HFFc6 (cell line): ENCODE results near the gene ABCC12. TPM values are rescaled to one million over a fixed set of nuclear protein-coding genes. Genes with fewer than 3 reads are reported as not detected.

Source experiments
- DNase-seq: peaks from one replicate; pipeline ENCODE4 v3.0.0-alpha.2; 2018
- H3K27ac Mint-ChIP-seq: 2 replicates; pipeline ENCODE4 v1.8.0; 2020; ENCODE audit warnings: mild to moderate bottlenecking, mixed read lengths
- H3K27me3 Mint-ChIP-seq: 2 replicates; pipeline ENCODE4 v1.8.0; 2021; ENCODE audit warnings: mild to moderate bottlenecking, moderate library complexity, mixed read lengths; ENCODE audit not compliant: insufficient read depth
- H3K36me3 Mint-ChIP-seq: 2 replicates; pipeline ENCODE4 v1.8.0; 2021; ENCODE audit warnings: low read depth, mixed read lengths
- H3K4me1 Mint-ChIP-seq: 2 replicates; pipeline ENCODE4 v1.8.0; 2020; ENCODE audit warnings: low read depth, mixed read lengths
- H3K4me3 Mint-ChIP-seq: 2 replicates; pipeline ENCODE4 v1.8.0; 2020; ENCODE audit warnings: mild to moderate bottlenecking, moderate library complexity, mixed read lengths
- H3K9me3 Mint-ChIP-seq: 2 replicates; pipeline ENCODE4 v1.8.0; 2020; ENCODE audit warnings: mild to moderate bottlenecking, mixed read lengths
- long read RNA-seq: library from polyadenylated mRNA; unstranded; transcript quantifications from one replicate; pipeline ENCODE4 v2.0.0, GENCODE V29; 2019
- total RNA-seq, 6 experiments: library from RNA; stranded (reverse); fragmentation: NEBNext Ultra II Directional; extraction: Animal tissue kit (Norgen Biotek cat#: 25700); gene quantifications; 2 replicates in 1 of 6; 3 replicates in 5 of 6; pipeline ENCODE4 v1.2.3, GENCODE V29; 2021
- TF ChIP-seq, protein P1 (sequence below): fragments of 200-600 bp; sonication (generic); IDR thresholded peaks from 2 replicates; pipeline ENCODE4 v1.5.0; 2021; ENCODE audit warnings: antibody characterized with exemption, mild to moderate bottlenecking

The ABCC12 gene
- total RNA-seq, result not detected
- long read RNA-seq, result 0 reads

DNA sequence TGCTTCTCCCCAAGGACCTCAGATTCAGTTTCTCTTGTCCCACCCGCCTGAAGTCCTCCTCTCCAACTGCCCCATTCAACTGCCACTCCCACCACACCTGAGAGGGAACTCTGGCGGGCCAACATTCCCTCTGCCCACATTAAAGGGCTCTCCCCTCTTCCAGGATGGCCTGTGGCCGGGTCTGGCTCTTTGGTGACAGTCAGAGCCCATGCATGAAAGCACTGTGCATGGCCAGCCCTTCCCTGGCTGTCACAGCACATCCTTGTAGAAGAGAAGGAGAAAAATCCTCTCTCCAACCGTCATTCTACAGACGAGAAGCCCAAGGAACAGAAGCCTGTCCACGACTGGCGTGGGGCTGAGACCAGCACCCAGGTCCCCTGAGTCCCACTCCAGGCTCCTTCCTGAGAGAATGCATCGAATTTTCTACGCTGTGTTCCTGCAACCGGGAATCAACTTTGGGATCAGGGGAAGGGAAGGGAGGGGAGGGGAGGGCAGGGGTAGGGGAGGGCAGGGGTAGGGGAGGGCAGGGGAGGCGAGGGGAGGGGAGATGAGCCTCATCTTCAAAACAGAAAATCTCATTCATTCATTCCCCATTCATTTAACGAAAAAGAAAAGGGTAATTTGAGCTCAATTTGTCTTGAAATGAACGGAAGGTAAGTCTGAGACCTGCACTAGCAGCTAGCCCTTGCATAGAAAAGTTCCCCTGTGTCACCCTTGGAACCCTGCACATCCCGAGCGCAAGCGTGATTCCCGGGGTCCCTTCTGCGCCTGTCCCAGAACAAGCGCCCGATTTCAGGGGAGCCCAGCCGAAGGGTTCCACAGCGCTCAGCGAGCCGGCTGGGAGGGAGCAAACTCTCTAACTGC lies at the start of gene ABCC12:
Gene ABCC12, minus strand, starts transcription at position 68 of the 864 bp plus-strand sequence. CDS start 9,569 bp downstream, outside the sequence.
- H3K36me3 Mint-ChIP-seq, result no peaks in the 10 kb centered on the region
- TF ChIP-seq, protein P1, sequence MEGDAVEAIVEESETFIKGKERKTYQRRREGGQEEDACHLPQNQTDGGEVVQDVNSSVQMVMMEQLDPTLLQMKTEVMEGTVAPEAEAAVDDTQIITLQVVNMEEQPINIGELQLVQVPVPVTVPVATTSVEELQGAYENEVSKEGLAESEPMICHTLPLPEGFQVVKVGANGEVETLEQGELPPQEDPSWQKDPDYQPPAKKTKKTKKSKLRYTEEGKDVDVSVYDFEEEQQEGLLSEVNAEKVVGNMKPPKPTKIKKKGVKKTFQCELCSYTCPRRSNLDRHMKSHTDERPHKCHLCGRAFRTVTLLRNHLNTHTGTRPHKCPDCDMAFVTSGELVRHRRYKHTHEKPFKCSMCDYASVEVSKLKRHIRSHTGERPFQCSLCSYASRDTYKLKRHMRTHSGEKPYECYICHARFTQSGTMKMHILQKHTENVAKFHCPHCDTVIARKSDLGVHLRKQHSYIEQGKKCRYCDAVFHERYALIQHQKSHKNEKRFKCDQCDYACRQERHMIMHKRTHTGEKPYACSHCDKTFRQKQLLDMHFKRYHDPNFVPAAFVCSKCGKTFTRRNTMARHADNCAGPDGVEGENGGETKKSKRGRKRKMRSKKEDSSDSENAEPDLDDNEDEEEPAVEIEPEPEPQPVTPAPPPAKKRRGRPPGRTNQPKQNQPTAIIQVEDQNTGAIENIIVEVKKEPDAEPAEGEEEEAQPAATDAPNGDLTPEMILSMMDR, result no peak
- no peak for DNase-seq
- no peak within 1 kb of the TSS for H3K4me3 Mint-ChIP-seq
- H3K9me3 Mint-ChIP-seq, result no peaks in the 10 kb centered on the region
- H3K27ac Mint-ChIP-seq, result no peak within 1 kb of the TSS
- H3K27me3 Mint-ChIP-seq, result peaks cover 6% of the 10 kb centered on the region; the same call in 1 of the 2 replicates
- H3K4me1 Mint-ChIP-seq, result peaks cover 16% of the 10 kb centered on the region

DNA sequence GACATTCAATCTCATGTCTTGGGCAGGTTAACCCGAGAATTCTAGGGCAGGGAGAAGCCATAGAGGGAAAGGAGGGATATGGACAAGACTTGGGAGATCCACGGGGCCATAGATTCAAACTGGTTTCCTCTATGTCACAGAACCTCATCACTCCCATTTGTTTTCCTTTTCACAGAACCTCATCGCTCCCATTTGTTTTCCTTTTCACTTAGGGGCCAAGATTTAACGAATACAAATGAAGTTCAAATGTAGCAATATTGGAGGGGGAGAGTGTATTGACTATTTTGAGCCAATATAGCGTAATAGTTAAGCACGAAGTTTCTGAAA lies 49.0 kb upstream of the ABCC12 start:
- H3K27ac Mint-ChIP-seq, result no peak overlapping the region
- no peak overlapping the region for H3K4me3 Mint-ChIP-seq
- H3K27me3 Mint-ChIP-seq, result peaks cover 31% of the 10 kb centered on the region
- peaks cover 6% of the 10 kb centered on the region; the same call in 1 of the 2 replicates for H3K4me1 Mint-ChIP-seq
- no peaks in the 10 kb centered on the region for H3K36me3 Mint-ChIP-seq
- TF ChIP-seq, protein P1, result no peak
- no peaks in the 10 kb centered on the region for H3K9me3 Mint-ChIP-seq
- DNase-seq, result no peak

DNA sequence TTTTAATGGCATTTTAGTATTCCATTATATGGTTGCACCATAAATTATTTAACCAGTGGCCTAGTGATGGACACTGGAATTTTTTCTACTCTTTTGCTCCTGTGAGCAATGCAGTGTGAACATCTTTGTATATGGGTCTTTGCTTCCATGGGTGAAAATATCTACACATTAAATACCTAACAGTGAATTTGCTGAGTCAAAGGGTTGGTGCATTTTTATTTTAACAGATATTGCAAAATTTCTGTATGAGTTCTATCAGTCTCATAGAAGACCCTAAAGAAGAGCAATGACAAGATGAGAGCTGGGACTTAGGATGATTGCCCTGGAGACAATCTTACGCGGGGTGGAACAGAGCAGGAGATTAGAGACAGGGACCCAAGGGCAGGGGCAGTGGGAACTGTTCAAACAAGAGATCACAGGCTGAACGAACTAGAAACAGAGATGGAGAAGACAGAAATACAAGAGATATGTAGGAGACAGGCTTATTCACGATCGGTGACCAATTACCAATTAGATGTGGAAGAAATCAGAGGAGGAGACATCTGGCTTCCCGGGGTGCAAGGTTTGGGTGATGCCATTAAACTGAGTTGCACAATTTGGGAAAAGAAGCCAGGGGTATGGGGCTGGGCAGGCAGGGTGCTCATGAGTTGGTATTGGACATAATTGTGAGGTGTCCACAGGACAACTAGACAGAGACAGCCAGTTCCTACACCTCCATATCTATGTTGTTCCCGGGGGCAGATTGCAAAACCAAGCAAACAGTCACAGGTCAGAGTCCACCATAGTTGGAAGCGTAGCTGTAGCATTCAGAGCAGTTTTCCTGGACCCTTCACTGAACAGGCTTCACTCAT lies 48.4 kb upstream of the ABCC12 start:
- no peak for DNase-seq
- Mint-ChIP-seq H3K27ac (no peak overlapping the region), H3K9me3 (no peaks in the 10 kb centered on the region), H3K4me1 (peaks cover 6% of the 10 kb centered on the region; the same call in 1 of the 2 replicates), H3K36me3 (no peaks in the 10 kb centered on the region), H3K4me3 (no peak overlapping the region), H3K27me3 (peaks cover 31% of the 10 kb centered on the region)
- TF ChIP-seq, protein P1, result no peak

DNA sequence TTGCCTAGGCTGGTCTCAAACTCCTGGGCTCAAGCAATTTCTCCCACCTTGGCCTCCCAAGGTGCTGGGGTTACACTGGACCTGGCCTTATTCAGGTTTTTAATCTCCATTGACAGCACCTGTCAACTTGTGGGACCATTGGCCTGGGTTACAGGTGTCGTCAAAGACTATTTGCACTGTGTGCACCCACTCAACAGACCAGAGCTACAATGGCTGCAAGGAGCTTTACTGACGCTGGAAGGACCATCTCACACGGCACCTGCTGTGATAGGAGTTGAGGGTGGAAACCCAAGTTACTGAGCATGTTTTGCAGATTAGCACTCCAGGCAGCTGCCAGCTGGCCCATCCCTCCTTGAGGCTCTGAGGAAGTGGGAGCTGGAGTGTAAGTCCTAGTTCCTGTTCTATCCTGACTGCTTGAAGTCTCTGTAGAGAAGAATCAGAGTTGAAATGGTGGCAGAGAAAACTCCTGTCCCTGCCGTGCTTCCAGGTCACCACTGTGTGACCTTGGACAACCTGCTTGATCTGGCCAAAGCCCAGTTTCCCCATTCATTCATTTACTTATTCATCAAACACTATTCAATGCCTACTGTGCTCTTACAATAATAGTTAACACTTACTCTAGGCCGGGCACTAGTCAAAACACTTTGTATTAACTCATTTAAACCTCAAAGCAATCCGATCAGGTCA lies 45.9 kb upstream of the ABCC12 start:
- H3K9me3 Mint-ChIP-seq, result no peaks in the 10 kb centered on the region
- H3K27me3 Mint-ChIP-seq, result peaks cover 25% of the 10 kb centered on the region
- TF ChIP-seq, protein P1, result no peak
- H3K4me3 Mint-ChIP-seq, result no peak overlapping the region
- H3K27ac Mint-ChIP-seq, result no peak overlapping the region
- H3K36me3 Mint-ChIP-seq, result no peaks in the 10 kb centered on the region
- peaks cover under 1% of the 10 kb centered on the region; the same call in 1 of the 2 replicates for H3K4me1 Mint-ChIP-seq
- DNase-seq, result no peak

DNA sequence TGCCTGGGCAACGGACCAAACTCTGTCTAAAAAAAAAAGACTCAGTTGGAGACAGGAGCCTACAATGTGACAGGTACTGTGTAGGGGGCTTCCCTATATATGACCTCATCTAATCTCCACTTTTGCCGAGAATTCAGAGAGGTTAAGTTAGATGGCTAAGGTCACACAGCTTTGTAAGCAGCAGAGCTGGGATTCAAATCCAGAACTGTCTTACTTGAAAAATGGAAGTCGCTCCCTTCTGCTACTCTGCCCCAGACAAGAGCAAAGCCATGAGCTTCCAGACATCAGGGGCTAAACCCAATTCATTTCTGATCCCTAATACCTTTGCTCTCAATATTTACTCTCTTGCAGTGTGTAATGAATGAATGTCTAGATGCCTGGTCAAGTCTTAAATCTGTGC lies 41.5 kb upstream of the ABCC12 start:
- H3K27me3 Mint-ChIP-seq, result peaks cover 17% of the 10 kb centered on the region; the same call in 1 of the 2 replicates
- H3K36me3 Mint-ChIP-seq, result no peaks in the 10 kb centered on the region
- H3K4me3 Mint-ChIP-seq, result no peak overlapping the region
- TF ChIP-seq, protein P1, result no peak
- no peaks in the 10 kb centered on the region for H3K4me1 Mint-ChIP-seq
- H3K27ac Mint-ChIP-seq, result no peak overlapping the region
- no peaks in the 10 kb centered on the region for H3K9me3 Mint-ChIP-seq
- DNase-seq, result no peak
